Lower lobe of right lung (tissue), 2 donors: ENCODE data around the gene RPAP3. TPM values are rescaled to one million over a fixed set of nuclear protein-coding genes. Genes with fewer than 3 reads are reported as not detected.

Experiments used
- ATAC-seq, 2 donors: fragments of 200-7000 bp; cut with Tn5 transposase; one replicate each; pipeline ENCODE4 v1.9.1; 2020 to 2022; ENCODE audit warnings: mild to moderate bottlenecking in 2 of 2, moderate library complexity in 2 of 2
- DNase-seq: peaks from one replicate; pipeline ENCODE4 v3.0.0-alpha.2; 2020
- H3K27ac ChIP-seq: fragments of 200-600 bp; one replicate; pipeline ENCODE4 v1.8.0; 2022
- H3K27me3 ChIP-seq: fragments of 200-600 bp; one replicate; pipeline ENCODE4 v1.8.0; 2022; ENCODE audit warnings: low read depth
- H3K36me3 ChIP-seq: fragments of 200-600 bp; one replicate; pipeline ENCODE4 v1.8.0; 2022; ENCODE audit warnings: mild to moderate bottlenecking
- H3K4me1 ChIP-seq: fragments of 200-600 bp; one replicate; pipeline ENCODE4 v1.8.0; 2022
- H3K4me3 ChIP-seq: fragments of 200-600 bp; one replicate; pipeline ENCODE4 v1.8.0; 2022; ENCODE audit warnings: mild to moderate bottlenecking
- H3K9me3 ChIP-seq: fragments of 200-600 bp; one replicate; pipeline ENCODE4 v1.8.0; 2022
- intact Hi-C: fragments of 100-400 bp; cut with DNase I; formaldehyde crosslinking; loops from one replicate; pipeline ENCODE4 v1.11.0; 2022
- total RNA-seq: library from RNA; stranded (reverse); fragmentation: NEBNext Ultra II Directional; extraction: Animal tissue kit (Norgen Biotek cat#: 25700); gene quantifications from one replicate; pipeline ENCODE4 v1.2.1, GENCODE V29; 2021
- TF ChIP-seq, protein P1 (sequence below): fragments of 200-600 bp; IDR thresholded peaks from one replicate; pipeline ENCODE4 v1.8.0; 2022; ENCODE audit warnings: antibody characterized with exemption, mild to moderate bottlenecking
- donor health status: DM: no; HTN: yes; CAD: no; lungs with severe emphysema.

Gene RPAP3
- total RNA-seq, 1 donor from 2014 or later, result 20.2 TPM

DNA sequence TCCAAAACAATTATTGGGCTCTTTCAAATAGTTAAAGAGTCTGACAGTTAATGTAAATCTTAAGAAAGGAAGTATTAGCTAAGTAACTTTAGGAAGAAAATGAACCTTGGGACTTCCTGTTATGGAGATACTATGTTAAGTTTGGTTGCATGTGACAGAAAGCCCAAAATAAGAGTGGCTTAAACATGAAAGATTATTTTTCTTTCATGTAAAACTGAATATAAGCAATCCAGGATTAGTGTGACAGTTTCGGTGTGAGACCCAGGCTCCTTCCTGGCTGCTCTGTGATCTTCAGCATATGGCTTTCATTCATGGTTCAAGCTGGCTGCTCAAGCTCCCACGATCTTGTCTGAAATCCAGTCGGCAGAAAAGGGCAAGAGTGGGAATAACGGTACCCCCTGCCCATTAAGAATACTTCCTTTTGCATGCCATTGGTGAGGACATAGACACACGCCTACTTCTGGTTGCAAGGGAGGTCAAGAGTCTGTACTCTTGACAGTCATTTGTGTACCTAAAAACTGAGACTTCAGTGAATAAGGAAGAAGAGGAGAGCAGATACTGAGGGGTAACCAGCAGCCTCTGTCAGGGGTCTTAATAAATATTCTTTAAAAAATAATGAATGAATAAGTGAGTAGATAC, 2.2 kb upstream of the RPAP3 start:
- DNase-seq (no peak), ATAC-seq (no peak)
- Histone ChIP-seq H3K27ac (peak overlapping the region; percentile 24), H3K4me1 (peaks cover 35% of the 10 kb centered on the region), H3K27me3 (no peaks in the 10 kb centered on the region), H3K9me3 (no peaks in the 10 kb centered on the region), H3K36me3 (no peaks in the 10 kb centered on the region), H3K4me3 (no peak overlapping the region)
- intact Hi-C loops, result no loop called here
- TF ChIP-seq, protein P1, sequence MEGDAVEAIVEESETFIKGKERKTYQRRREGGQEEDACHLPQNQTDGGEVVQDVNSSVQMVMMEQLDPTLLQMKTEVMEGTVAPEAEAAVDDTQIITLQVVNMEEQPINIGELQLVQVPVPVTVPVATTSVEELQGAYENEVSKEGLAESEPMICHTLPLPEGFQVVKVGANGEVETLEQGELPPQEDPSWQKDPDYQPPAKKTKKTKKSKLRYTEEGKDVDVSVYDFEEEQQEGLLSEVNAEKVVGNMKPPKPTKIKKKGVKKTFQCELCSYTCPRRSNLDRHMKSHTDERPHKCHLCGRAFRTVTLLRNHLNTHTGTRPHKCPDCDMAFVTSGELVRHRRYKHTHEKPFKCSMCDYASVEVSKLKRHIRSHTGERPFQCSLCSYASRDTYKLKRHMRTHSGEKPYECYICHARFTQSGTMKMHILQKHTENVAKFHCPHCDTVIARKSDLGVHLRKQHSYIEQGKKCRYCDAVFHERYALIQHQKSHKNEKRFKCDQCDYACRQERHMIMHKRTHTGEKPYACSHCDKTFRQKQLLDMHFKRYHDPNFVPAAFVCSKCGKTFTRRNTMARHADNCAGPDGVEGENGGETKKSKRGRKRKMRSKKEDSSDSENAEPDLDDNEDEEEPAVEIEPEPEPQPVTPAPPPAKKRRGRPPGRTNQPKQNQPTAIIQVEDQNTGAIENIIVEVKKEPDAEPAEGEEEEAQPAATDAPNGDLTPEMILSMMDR, result no peak

DNA sequence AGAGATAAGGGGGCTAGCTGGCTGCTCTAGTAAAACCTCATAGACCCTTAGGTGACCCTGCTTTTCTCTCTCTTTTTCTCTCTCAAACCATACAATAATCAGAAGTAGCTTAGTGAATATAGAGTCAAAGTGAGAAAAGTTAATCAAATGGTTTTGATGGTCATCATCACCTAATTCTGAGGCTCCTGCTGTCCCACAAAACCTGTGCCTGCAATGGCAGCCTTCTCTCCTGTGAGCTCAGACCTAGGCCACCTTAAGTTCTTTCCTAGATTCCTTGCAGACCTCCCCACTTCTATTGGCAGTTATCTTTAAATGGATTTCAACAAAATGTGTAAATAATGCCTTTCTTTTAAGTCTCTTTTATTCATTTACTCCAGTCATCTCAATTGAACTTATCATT, 1.5 kb upstream of the RPAP3 start:
- ATAC-seq (no peak), DNase-seq (no peak)
- intact Hi-C loops, result no loop called here
- H3K27me3 ChIP-seq, result no peaks in the 10 kb centered on the region
- H3K36me3 ChIP-seq, result no peaks in the 10 kb centered on the region
- H3K4me3 ChIP-seq, result no peak overlapping the region
- H3K27ac ChIP-seq, result peak overlapping the region; percentile 24
- TF ChIP-seq, protein P1, result no peak
- no peaks in the 10 kb centered on the region for H3K9me3 ChIP-seq
- H3K4me1 ChIP-seq, result peaks cover 35% of the 10 kb centered on the region

DNA sequence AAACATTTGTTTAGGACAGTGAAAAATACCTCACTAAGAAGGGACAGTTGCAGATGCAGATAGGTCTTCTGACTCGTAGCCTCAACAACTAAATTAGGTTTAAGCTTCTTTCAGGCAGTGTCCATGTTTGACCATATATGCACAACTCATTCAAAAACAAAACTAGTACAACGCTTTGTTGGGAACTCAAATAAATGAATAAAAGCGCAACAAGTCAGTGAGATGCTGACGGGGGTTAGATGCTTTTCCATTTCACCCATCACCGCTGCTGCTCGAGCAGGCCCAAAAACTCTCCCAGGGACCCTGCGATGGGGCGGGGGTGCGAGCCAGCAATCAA, 633 bp downstream of the RPAP3 start:
- TF ChIP-seq, protein P1, result no peak
- DNase-seq, result no peak
- Histone ChIP-seq H3K4me1 (peaks cover 35% of the 10 kb centered on the region), H3K27me3 (no peaks in the 10 kb centered on the region), H3K27ac (peak overlapping the region; percentile 89), H3K4me3 (peak overlapping the region; percentile 94), H3K9me3 (no peaks in the 10 kb centered on the region), H3K36me3 (peaks cover 12% of the 10 kb centered on the region)
- no peak for ATAC-seq
- intact Hi-C loops, result no loop called here

DNA sequence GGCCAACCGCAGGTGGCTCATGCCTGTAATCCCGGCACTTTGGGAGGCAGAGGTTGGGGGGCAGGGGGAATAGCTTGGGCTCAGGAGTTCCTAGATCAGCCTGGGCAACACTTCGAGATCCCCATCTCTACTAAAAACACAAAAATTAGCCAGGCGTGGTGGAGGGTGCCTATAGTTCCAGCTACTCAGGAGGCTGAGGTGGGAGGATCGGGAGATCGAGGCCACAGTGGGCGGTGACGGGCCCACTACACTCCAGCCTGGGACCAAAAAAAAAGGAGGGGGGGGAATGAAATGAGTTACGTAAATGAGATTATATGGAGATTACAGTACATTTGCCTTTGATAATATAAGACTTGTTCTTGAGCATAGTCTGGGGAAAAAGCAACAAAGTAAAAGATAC, 1.1 kb downstream of the RPAP3 start:
- TF ChIP-seq, protein P1, result no peak
- Histone ChIP-seq H3K9me3 (no peaks in the 10 kb centered on the region), H3K27ac (no peak overlapping the region), H3K27me3 (no peaks in the 10 kb centered on the region), H3K4me3 (peak overlapping the region; percentile 94), H3K4me1 (peaks cover 35% of the 10 kb centered on the region), H3K36me3 (peaks cover 17% of the 10 kb centered on the region)
- intact Hi-C loops, result no loop called here
- no peak for DNase-seq
- no peak for ATAC-seq

DNA sequence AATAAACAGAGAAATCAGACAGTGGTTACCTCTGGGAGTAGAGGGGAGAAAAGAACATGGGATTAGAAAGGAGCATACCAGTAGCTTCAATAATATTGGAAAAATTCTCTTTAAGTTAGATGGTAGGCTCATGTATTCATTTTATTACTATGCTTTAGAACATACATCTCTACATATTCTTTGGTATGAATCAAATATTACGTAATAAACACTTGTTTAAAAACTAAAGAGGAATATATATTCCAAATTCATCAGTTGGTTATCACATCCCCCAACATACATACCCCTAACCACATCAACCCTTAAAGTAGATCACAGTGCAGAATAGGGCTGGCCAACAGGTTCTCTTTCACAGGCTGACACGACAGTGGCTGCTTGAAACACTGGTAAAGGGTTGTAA, 5.6 kb downstream of the RPAP3 start:
- DNase-seq (no peak), ATAC-seq (no peak)
- Histone ChIP-seq H3K4me1 (peaks cover 12% of the 10 kb centered on the region), H3K27me3 (no peaks in the 10 kb centered on the region), H3K4me3 (no peak overlapping the region), H3K36me3 (peaks cover 49% of the 10 kb centered on the region), H3K27ac (no peak overlapping the region), H3K9me3 (no peaks in the 10 kb centered on the region)
- intact Hi-C loops, result no loop called here
- TF ChIP-seq, protein P1, result no peak
